Upper lobe of left lung (tissue), 6 donors: Measurements from ENCODE around the gene INTS13. TPM values are rescaled to one million over a fixed set of nuclear protein-coding genes. Genes with fewer than 3 reads are reported as not detected.

Source experiments
- ATAC-seq, 2 donors: fragments of 200-7000 bp; cut with Tn5 transposase; one replicate each; pipeline ENCODE4 v1.9.1; 2022; ENCODE audit warnings: mild to moderate bottlenecking in 2 of 2, moderate library complexity in 2 of 2; ENCODE audit not compliant: low FRiP score in 2 of 2
- DNase-seq, 2 donors: peaks; one replicate each; pipeline ENCODE4 v3.0.0-alpha.2; 2019 to 2020
- H3K27ac ChIP-seq, 4 donors: fragments of 200-600 bp; sonication (generic); one replicate each; pipeline ENCODE4 v1.5.1; 2016 to 2019
- H3K27me3 ChIP-seq, 4 donors: fragments of 200-600 bp; sonication (generic); one replicate each; pipeline ENCODE4 v1.5.1; 2017 to 2019
- H3K36me3 ChIP-seq, 4 donors: fragments of 200-600 bp; sonication (generic); one replicate each; pipeline ENCODE4 v1.5.1; 2016 to 2019
- H3K4me1 ChIP-seq, 4 donors: fragments of 200-600 bp; sonication (generic); one replicate each; pipeline ENCODE4 v1.5.1; 2018 to 2019
- H3K4me3 ChIP-seq, 4 donors: fragments of 200-600 bp; sonication (generic); one replicate each; pipeline ENCODE4 v1.5.1; 2017 to 2019; ENCODE audit warnings: mild to moderate bottlenecking in 2 of 4, moderate library complexity in 1 of 4
- H3K9me3 ChIP-seq, 4 donors: fragments of 200-600 bp; sonication (generic); one replicate each; pipeline ENCODE4 v1.5.1; 2018 to 2019
- CTCF ChIP-seq, 6 experiments: fragments of 450-650 bp in 4 of 6; fragments of 200-600 bp in 2 of 6; sonication (generic) in 2 of 6; IDR thresholded peaks; one replicate each; pipeline ENCODE4 v1.5.1; 2016 to 2019; ENCODE audit warnings: antibody characterized with exemption in 6 of 6
- EP300 ChIP-seq, 4 donors: sonication (generic); formaldehyde crosslinking; IDR thresholded peaks; one replicate each; pipeline ENCODE4 v1.5.1; 2017; ENCODE audit warnings: antibody characterized with exemption in 4 of 4, control low read depth in 2 of 4
- POLR2A ChIP-seq, 4 donors: fragments of 450-650 bp; IDR thresholded peaks; one replicate each; pipeline ENCODE4 v1.5.1; 2016 to 2017; ENCODE audit warnings: antibody characterized with exemption in 4 of 4, mild to moderate bottlenecking in 2 of 4
- POLR2AphosphoS5 ChIP-seq, 2 donors: sonication (generic); formaldehyde crosslinking; IDR thresholded peaks; one replicate each; pipeline ENCODE4 v1.5.1; 2017; ENCODE audit warnings: antibody characterized with exemption in 2 of 2
- WGBS, 2 donors: methylation state at CpG; one replicate each; pipeline ENCODE4 v1.1.5; 2017 to 2018; 5-methylcytosine and 5-hydroxymethylcytosine counted together
- total RNA-seq, 6 donors: library from RNA; depleted of rRNA in 4 of 6; stranded (reverse); fragments of >200 nt in 4 of 6; gene quantifications; one replicate each; pipeline versions ENCODE4 v1.1.0 to v1.2.1, GENCODE V29; 2016 to 2021
- donor health status: DM: no; HTN: no; CAD: no; lungs with moderate emphysema.
- donor health status: DM: no; HTN: yes; CAD: no; lungs with severe emphysema.

The INTS13 gene
- total RNA-seq, 6 donors from 2014 or later: 7.2 to 16.8 (median 11.5) TPM

- peaks cover 38 to 59% (median 42%) of the 10 kb centered on the region in 4 donors for H3K4me1 ChIP-seq
- H3K27ac ChIP-seq: peak overlapping the region in 2 of 4 donors; percentile 24 to 54
- DNase-seq: no peak
- H3K4me3 ChIP-seq: no peak overlapping the region
- H3K27me3 ChIP-seq: no peaks in the 10 kb centered on the region
- no peaks in the 10 kb centered on the region for H3K9me3 ChIP-seq
- WGBS, 2 donors: 39 to 45% methylated on average over 1 of the region's 1 CpG
- ATAC-seq: no peak
- TF ChIP-seq POLR2A (IDR thresholded peaks at IDR 0.05) (no peak), POLR2AphosphoS5 (IDR thresholded peaks at IDR 0.05) (no peak), EP300 (IDR thresholded peaks at IDR 0.05) (no peak), CTCF (IDR thresholded peaks at IDR 0.05) (no peak)
- H3K36me3 ChIP-seq: no peaks in the 10 kb centered on the region
Measured at GRCh38 chr12:26941215-26941594, 3.4 kb upstream of the INTS13 start.

- no peaks in the 10 kb centered on the region for H3K36me3 ChIP-seq
- peak overlapping the region in 2 of 4 donors; percentile 24 to 54 for H3K27ac ChIP-seq
- H3K4me1 ChIP-seq: peaks cover 44 to 65% (median 46%) of the 10 kb centered on the region in 4 donors
- H3K9me3 ChIP-seq: no peaks in the 10 kb centered on the region
- TF ChIP-seq POLR2AphosphoS5 (IDR thresholded peaks at IDR 0.05) (no peak), CTCF (IDR thresholded peaks at IDR 0.05) (no peak), POLR2A (IDR thresholded peaks at IDR 0.05) (no peak), EP300 (IDR thresholded peaks at IDR 0.05) (no peak)
- ATAC-seq: no peak
- peak overlapping the region in 2 of 4 donors; percentile 74 to 93 for H3K4me3 ChIP-seq
- H3K27me3 ChIP-seq: no peaks in the 10 kb centered on the region
- no peak for DNase-seq
- WGBS, 2 donors: 57 to 74% methylated on average over 3 of the region's 3 CpGs
Measured at GRCh38 chr12:26940516-26941214, 2.9 kb upstream of the INTS13 start.

- ATAC-seq (no peak), DNase-seq (no peak)
- no peaks in the 10 kb centered on the region for H3K9me3 ChIP-seq
- TF ChIP-seq POLR2AphosphoS5 (IDR thresholded peaks at IDR 0.05) (no peak), CTCF (IDR thresholded peaks at IDR 0.05) (no peak), POLR2A (IDR thresholded peaks at IDR 0.05) (no peak), EP300 (IDR thresholded peaks at IDR 0.05) (no peak)
- H3K36me3 ChIP-seq: no peaks in the 10 kb centered on the region
- 31 to 34% methylated on average over 1 of the region's 1 CpG for WGBS, 2 donors
- H3K4me1 ChIP-seq: peaks cover 47 to 71% (median 48%) of the 10 kb centered on the region in 4 donors
- no peaks in the 10 kb centered on the region for H3K27me3 ChIP-seq
- peak overlapping the region in 2 of 4 donors; percentile 94 to 98 for H3K27ac ChIP-seq
- peak overlapping the region in 3 of 4 donors; percentile 74 to 93 (median 90) for H3K4me3 ChIP-seq
Measured at GRCh38 chr12:26939953-26940352, 2.2 kb upstream of the INTS13 start.

GRCh38 chr12:26939192-26939832 lies 1.5 kb upstream of the INTS13 start:
- peak overlapping the region; percentile 90 to 98 (median 96) for H3K27ac ChIP-seq
- H3K9me3 ChIP-seq: no peaks in the 10 kb centered on the region
- ATAC-seq (no peak), DNase-seq (no peak)
- H3K36me3 ChIP-seq: no peaks in the 10 kb centered on the region
- no peaks in the 10 kb centered on the region for H3K27me3 ChIP-seq
- TF ChIP-seq POLR2AphosphoS5 (IDR thresholded peaks at IDR 0.05): no peak
- TF ChIP-seq POLR2A (IDR thresholded peaks at IDR 0.05): no peak
- TF ChIP-seq EP300 (IDR thresholded peaks at IDR 0.05): no peak
- TF ChIP-seq CTCF (IDR thresholded peaks at IDR 0.05): no peak
- WGBS, 2 donors: 3 to 4% methylated on average over 9 of the region's 9 CpGs
- peak overlapping the region; percentile 74 to 93 (median 90) for H3K4me3 ChIP-seq
- H3K4me1 ChIP-seq: peaks cover 47 to 71% (median 48%) of the 10 kb centered on the region in 4 donors
